Measurements from ENCODE around the gene PRDX1.
"Not testable (repeated sequence)": the region's sequence is repeated elsewhere in the genome, so short reads cannot be mapped to it uniquely, and the experiment has no call there.

PRDX1 gene

DNA sequence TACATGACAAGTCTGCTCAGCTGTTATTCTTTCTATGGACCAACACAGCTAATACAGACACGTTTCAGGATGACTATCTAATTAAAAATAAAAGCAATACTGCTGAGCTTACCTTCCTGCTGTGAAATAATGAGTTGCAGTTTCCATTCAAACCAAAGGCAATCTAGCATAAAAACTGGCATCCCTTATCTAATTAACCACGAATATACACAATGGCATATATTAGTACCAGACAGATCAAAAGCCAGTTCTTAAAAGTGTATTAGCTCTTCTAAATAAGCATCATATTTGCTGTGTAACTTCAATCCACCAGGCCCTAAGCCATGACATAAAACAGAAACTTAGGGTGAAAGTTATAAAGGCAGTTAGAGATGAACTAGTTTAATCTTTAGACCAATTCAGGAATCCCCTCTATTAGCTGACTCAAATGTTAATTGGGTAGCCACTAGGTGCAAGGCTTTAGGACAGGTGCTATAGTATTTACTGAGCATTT lies 51.3 kb downstream of the PRDX1 start:
- Histone ChIP-seq H3K4me2 (ENCODE audit: insufficient read depth, low read length) (no peak overlapping the region), H3K27me3 (ENCODE audit: insufficient read depth, low read length, poor library complexity) (no peaks in the 10 kb centered on the region), H2AFZ (ENCODE audit: low read depth, low read length) (no peak overlapping the region), H3K9me3 (ENCODE audit: insufficient read depth, low read length, severe bottlenecking) (no peaks in the 10 kb centered on the region), H3K36me3 (ENCODE audit: insufficient read depth, low read length) (no peaks in the 10 kb centered on the region), H3K27ac (ENCODE audit: low read length) (no peak overlapping the region), H3K79me2 (ENCODE audit: insufficient read depth, low read length) (no peaks in the 10 kb centered on the region), H3K9ac (ENCODE audit: low read depth, low read length) (no peak overlapping the region), H3K4me3 (ENCODE audit: low read depth in 1 of 2, low read length in 2 of 2) (no peak overlapping the region), H4K20me1 (ENCODE audit: insufficient read depth, low read length) (no peaks in the 10 kb centered on the region), H3K4me1 (ENCODE audit: insufficient read depth, low read length) (no peaks in the 10 kb centered on the region)
- no peak for TF ChIP-seq EZH2 (IDR thresholded peaks at IDR 0.05; ENCODE audit: borderline replicate concordance, low read depth, low read length, severe bottlenecking)
- TF ChIP-seq, protein P1, sequence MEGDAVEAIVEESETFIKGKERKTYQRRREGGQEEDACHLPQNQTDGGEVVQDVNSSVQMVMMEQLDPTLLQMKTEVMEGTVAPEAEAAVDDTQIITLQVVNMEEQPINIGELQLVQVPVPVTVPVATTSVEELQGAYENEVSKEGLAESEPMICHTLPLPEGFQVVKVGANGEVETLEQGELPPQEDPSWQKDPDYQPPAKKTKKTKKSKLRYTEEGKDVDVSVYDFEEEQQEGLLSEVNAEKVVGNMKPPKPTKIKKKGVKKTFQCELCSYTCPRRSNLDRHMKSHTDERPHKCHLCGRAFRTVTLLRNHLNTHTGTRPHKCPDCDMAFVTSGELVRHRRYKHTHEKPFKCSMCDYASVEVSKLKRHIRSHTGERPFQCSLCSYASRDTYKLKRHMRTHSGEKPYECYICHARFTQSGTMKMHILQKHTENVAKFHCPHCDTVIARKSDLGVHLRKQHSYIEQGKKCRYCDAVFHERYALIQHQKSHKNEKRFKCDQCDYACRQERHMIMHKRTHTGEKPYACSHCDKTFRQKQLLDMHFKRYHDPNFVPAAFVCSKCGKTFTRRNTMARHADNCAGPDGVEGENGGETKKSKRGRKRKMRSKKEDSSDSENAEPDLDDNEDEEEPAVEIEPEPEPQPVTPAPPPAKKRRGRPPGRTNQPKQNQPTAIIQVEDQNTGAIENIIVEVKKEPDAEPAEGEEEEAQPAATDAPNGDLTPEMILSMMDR (IDR thresholded peaks at IDR 0.05; ENCODE audit: borderline replicate concordance, extremely low read depth, low read length, poor library complexity, severe bottlenecking): no peak
- DNase-seq (no peak), ATAC-seq (ENCODE audit: insufficient read depth, low read depth) (no peak)

DNA sequence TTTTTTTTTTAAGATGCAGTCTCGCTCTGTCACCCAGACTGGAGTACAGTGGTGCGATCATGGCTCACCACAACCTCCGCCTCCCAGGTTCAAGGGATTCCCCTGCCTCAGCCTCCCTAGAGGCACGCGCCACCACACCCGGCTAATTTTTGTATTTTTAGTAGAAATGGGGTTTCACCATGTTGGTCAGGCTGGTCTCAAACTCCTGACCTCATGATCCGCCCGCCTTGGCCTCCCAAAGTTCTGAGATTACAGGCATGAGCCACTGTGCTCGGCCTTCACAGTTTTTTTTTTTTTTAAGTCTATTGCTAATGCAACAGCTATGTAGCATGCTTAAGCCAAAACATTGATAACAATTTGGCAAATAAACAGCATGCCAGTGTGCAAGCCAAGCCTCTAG lies 54.3 kb downstream of the PRDX1 start:
- not testable (repeated sequence) for H3K4me1 ChIP-seq (ENCODE audit: insufficient read depth, low read length); H2AFZ ChIP-seq (ENCODE audit: low read depth, low read length); ATAC-seq (ENCODE audit: insufficient read depth, low read depth); H3K4me3 ChIP-seq (ENCODE audit: low read depth in 1 of 2, low read length in 2 of 2); H3K9ac ChIP-seq (ENCODE audit: low read depth, low read length); H3K4me2 ChIP-seq (ENCODE audit: insufficient read depth, low read length); H3K27me3 ChIP-seq (ENCODE audit: insufficient read depth, low read length, poor library complexity); H4K20me1 ChIP-seq (ENCODE audit: insufficient read depth, low read length); H3K79me2 ChIP-seq (ENCODE audit: insufficient read depth, low read length); H3K9me3 ChIP-seq (ENCODE audit: insufficient read depth, low read length, severe bottlenecking); DNase-seq; H3K36me3 ChIP-seq (ENCODE audit: insufficient read depth, low read length); H3K27ac ChIP-seq (ENCODE audit: low read length)

DNA sequence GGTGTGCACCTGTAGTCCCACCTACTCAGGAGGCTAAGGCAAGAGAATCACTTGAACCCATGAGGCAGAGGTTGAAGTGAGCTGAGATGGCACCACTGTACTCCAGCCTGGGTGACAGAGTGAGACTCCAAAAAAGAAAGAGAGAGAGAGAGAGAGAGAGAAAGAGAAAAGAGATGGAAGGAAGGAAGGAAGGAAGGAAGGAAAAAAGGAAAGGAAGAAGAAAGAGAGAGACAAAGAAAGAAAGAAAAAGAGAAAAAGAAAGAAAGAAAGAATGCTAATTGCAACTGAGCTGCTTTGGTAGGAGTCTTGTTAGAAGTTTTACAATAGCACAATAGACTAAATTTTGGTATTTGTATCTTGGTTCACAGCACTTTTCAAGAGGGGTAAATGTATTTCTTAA lies 56.4 kb downstream of the PRDX1 start:
- Histone ChIP-seq H3K27me3 (ENCODE audit: insufficient read depth, low read length, poor library complexity) (no peaks in the 10 kb centered on the region), H3K4me1 (ENCODE audit: insufficient read depth, low read length) (no peaks in the 10 kb centered on the region), H3K36me3 (ENCODE audit: insufficient read depth, low read length) (no peaks in the 10 kb centered on the region), H3K4me2 (ENCODE audit: insufficient read depth, low read length) (no peak overlapping the region), H3K79me2 (ENCODE audit: insufficient read depth, low read length) (no peaks in the 10 kb centered on the region), H3K4me3 (ENCODE audit: low read depth in 1 of 2, low read length in 2 of 2) (no peak overlapping the region), H4K20me1 (ENCODE audit: insufficient read depth, low read length) (no peaks in the 10 kb centered on the region), H2AFZ (ENCODE audit: low read depth, low read length) (no peak overlapping the region), H3K27ac (ENCODE audit: low read length) (no peak overlapping the region), H3K9ac (ENCODE audit: low read depth, low read length) (no peak overlapping the region), H3K9me3 (ENCODE audit: insufficient read depth, low read length, severe bottlenecking) (no peaks in the 10 kb centered on the region)
- DNase-seq (no peak), ATAC-seq (ENCODE audit: insufficient read depth, low read depth) (no peak)
- TF ChIP-seq, protein P1 (IDR thresholded peaks at IDR 0.05; ENCODE audit: borderline replicate concordance, extremely low read depth, low read length, poor library complexity, severe bottlenecking): no peak
- no peak for TF ChIP-seq EZH2 (IDR thresholded peaks at IDR 0.05; ENCODE audit: borderline replicate concordance, low read depth, low read length, severe bottlenecking)

Measured in DND-41 (cell line).